ENCODE data around the gene GPR87. TPM values are rescaled to one million over a fixed set of nuclear protein-coding genes. Genes with fewer than 3 reads are reported as not detected.

The GPR87 gene
- total and polyA plus RNA-seq, 2 of the 4 experiments (the other 2 are of a cell fraction), result 0.26 to 0.36 TPM

DNA sequence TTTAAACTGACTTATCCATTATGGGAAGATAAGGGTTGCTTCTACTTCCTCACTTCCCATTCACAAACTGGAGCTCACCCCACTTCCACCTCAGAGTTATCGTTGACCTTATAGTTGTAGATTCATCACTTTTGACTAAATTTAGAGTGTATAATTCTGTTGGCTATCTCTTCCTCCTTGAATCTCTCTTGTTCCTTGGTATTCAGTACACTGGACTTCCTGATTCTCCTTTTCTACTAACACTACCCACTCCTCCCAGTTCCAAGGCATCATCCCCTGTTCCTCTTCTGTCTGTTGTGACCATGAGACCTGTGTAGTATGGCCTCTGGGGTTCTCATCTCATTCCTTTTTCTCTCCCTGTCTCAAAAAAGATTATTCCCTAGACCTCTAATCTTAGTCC is 5.9 kb upstream of the GPR87 start:
- Histone ChIP-seq H4K8ac (ENCODE audit: low read depth in 2 of 2, low read length in 2 of 2) (no peak overlapping the region), H3K4me1 (ENCODE audit: control insufficient read depth, insufficient read depth, low read length) (peaks cover 14% of the 10 kb centered on the region), H4K20me1 (ENCODE audit: insufficient read depth, low read length) (no peaks in the 10 kb centered on the region), H2BK15ac (ENCODE audit: low read depth, low read length) (no peak overlapping the region), H2AFZ (replicated peaks; ENCODE audit: low read length, poor library complexity) (no peak overlapping the region), H4K91ac (ENCODE audit: insufficient read depth, low read depth, low read length) (no peak overlapping the region), H3K9ac (ENCODE audit: low read depth, low read length) (no peak overlapping the region), H3K27ac (ENCODE audit: insufficient read depth, low read length) (no peak overlapping the region), H2BK120ac (ENCODE audit: low read depth, low read length) (no peak overlapping the region), H2AK5ac (ENCODE audit: low read depth, low read length) (no peak overlapping the region), H3K4me3 (ENCODE audit: insufficient read depth, low read depth, low read length) (no peak overlapping the region), H4K5ac (ENCODE audit: low read depth, low read length) (no peak overlapping the region), H3K9me1 (ENCODE audit: insufficient read depth, low read length) (peaks cover 3% of the 10 kb centered on the region; the same call in 1 of the 2 replicates), H3K23ac (ENCODE audit: low read depth, low read length) (no peak overlapping the region), H3K4ac (ENCODE audit: low read depth, low read length) (no peak overlapping the region), H3K36me3 (ENCODE audit: control insufficient read depth, insufficient read depth, low read length) (no peaks in the 10 kb centered on the region), H3K9me3 (ENCODE audit: control insufficient read depth, insufficient read depth, low read length) (no peaks in the 10 kb centered on the region), H3K18ac (ENCODE audit: low read depth, low read length) (no peak overlapping the region), H3K79me1 (ENCODE audit: low read depth in 1 of 2, low read length in 2 of 2) (no peaks in the 10 kb centered on the region), H3K27me3 (ENCODE audit: control insufficient read depth, insufficient read depth, low read length) (no peaks in the 10 kb centered on the region), H2BK20ac (ENCODE audit: low read depth, low read length) (no peak overlapping the region), H2AK9ac (replicated peaks; ENCODE audit: low read depth, low read length, poor library complexity) (no peak overlapping the region), H2BK5ac (ENCODE audit: low read depth, low read length, poor library complexity, severe bottlenecking) (no peak overlapping the region), H3K56ac (ENCODE audit: extremely low read depth, insufficient read depth, low read length) (no peak overlapping the region), H3K4me2 (ENCODE audit: low read depth, low read length) (no peak overlapping the region), H3K14ac (replicated peaks; ENCODE audit: low read depth, low read length) (no peak overlapping the region)
- intact Hi-C loops (cut with micrococcal nuclease) (no loop called here), dilution Hi-C loops (cut with HindIII; ENCODE audit: low sequenced_read_pairs, unreplicated experiment) (no loop called here), in situ Hi-C loops (cut with MboI; ENCODE audit: low sequenced_read_pairs) (no loop called here)
- ChIA-PET CTCF (interaction anchor here (0.7 kb wide), 1 partner anchor 38 kb away, joined by 3 read pairs; no protein-coding TSS in a partner anchor), POLR2A (ENCODE audit: unreplicated experiment) (no interaction called here)
- WGBS, 2 experiments (ENCODE audit: extremely low coverage in 2 of 2, insufficient read length in 1 of 2), result no CpG with 5 or more reads among the region's 1 CpG
- no TSS peak for BruUV-seq (replicated peaks)
- DNase-seq, result no peak
- no peak for ATAC-seq (ENCODE audit: low read depth)
- TF ChIP-seq NFE2L2 (IDR thresholded peaks at IDR 0.05; ENCODE audit: low read depth, low read length) (no peak), RCOR1 (IDR thresholded peaks at IDR 0.05; ENCODE audit: insufficient replicate concordance, low read length) (no peak), RAD21 (IDR thresholded peaks at IDR 0.05; ENCODE audit: low read length) (no peak), FOS (IDR thresholded peaks at IDR 0.05; ENCODE audit: low read depth, low read length) (no peak), BHLHE40 (IDR thresholded peaks at IDR 0.05; ENCODE audit: low read depth, low read length) (no peak), CEBPB (IDR thresholded peaks at IDR 0.05; ENCODE audit: low read depth, low read length) (no peak), MAFK (IDR thresholded peaks at IDR 0.05; ENCODE audit: low read depth, low read length) (no peak), CTCF (conservative IDR thresholded peaks at IDR 0.05; ENCODE audit: low read depth, low read length) (no peak), MAZ (IDR thresholded peaks at IDR 0.05; ENCODE audit: borderline replicate concordance, low read depth, low read length) (no peak), POLR2A (IDR thresholded peaks at IDR 0.05; ENCODE audit: low read depth, low read length) (no peak), USF2 (IDR thresholded peaks at IDR 0.05; ENCODE audit: low read depth, low read length) (no peak), RFX5 (IDR thresholded peaks at IDR 0.05; ENCODE audit: low read depth, low read length) (no peak), SMC3 (IDR thresholded peaks at IDR 0.05; ENCODE audit: low read depth, low read length) (no peak), CHD1 (IDR thresholded peaks at IDR 0.05; ENCODE audit: low read depth, low read length) (no peak), MXI1 (IDR thresholded peaks at IDR 0.05; ENCODE audit: borderline replicate concordance, low read depth, low read length) (no peak)
- TF ChIP-seq, protein P1, sequence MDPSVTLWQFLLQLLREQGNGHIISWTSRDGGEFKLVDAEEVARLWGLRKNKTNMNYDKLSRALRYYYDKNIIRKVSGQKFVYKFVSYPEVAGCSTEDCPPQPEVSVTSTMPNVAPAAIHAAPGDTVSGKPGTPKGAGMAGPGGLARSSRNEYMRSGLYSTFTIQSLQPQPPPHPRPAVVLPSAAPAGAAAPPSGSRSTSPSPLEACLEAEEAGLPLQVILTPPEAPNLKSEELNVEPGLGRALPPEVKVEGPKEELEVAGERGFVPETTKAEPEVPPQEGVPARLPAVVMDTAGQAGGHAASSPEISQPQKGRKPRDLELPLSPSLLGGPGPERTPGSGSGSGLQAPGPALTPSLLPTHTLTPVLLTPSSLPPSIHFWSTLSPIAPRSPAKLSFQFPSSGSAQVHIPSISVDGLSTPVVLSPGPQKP (IDR thresholded peaks at IDR 0.05; ENCODE audit: borderline replicate concordance, low read depth, low read length), result no peak

All from IMR-90 (cell line).